ENCODE measurements around the gene PRF1.

DNA sequence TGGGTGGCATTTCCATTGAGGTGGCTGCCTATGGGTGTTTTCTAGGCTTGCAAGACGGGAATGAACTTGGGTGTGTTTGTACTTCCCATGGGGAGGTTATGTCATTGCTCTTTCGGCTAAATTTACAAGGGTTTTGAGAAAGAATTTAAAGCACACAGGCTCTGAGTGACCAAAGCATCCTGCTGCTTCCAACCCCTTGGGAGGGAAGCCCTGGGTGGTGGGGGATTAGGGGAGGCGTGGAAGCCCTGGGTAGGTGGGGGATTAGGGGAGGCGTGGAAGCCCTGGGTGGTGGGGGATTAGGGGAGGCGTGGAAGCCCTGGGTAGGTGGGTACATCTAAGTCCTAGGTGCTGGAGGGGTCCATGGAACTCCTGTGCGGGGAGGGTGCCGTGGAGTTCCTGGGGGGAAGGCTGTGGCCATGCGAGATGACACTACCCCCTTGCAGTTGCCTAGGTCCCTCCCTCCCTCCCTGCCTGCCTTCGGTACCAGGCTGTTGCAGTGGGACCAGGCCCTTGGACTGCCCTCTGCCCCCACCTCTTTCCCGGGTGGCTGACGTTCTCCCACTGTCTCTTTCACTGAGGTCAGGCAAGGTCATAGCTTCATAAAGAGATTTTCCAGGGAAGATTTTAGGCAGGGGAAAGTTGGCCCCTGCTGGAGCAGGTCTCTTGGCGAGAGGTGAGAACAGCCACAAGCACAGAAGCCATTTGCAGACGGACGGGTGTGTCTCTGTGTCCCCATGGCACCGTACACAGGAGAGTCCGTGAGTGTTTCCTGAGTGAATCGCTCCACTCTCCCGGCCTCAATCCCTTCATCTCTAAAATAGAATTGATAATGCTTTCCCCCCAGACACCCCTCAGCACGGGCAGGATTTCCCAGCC, 19.5 kb downstream of the PRF1 start:
- TF ChIP-seq, protein P1, sequence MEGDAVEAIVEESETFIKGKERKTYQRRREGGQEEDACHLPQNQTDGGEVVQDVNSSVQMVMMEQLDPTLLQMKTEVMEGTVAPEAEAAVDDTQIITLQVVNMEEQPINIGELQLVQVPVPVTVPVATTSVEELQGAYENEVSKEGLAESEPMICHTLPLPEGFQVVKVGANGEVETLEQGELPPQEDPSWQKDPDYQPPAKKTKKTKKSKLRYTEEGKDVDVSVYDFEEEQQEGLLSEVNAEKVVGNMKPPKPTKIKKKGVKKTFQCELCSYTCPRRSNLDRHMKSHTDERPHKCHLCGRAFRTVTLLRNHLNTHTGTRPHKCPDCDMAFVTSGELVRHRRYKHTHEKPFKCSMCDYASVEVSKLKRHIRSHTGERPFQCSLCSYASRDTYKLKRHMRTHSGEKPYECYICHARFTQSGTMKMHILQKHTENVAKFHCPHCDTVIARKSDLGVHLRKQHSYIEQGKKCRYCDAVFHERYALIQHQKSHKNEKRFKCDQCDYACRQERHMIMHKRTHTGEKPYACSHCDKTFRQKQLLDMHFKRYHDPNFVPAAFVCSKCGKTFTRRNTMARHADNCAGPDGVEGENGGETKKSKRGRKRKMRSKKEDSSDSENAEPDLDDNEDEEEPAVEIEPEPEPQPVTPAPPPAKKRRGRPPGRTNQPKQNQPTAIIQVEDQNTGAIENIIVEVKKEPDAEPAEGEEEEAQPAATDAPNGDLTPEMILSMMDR (IDR thresholded peaks at IDR 0.05): no peak
- TF ChIP-seq POLR2A (IDR thresholded peaks at IDR 0.05): no peak
